Stomach smooth muscle (tissue), 2 donors: ENCODE measurements around the gene INTS1.

Experiments
- H3K27ac ChIP-seq: one replicate; pipeline ENCODE4 v1.7.0; 2013; ENCODE audit warnings: mild to moderate bottlenecking, low read length, inconsistent platforms
- H3K27me3 ChIP-seq, 2 donors: one replicate each; pipeline ENCODE4 v1.7.0; 2013; ENCODE audit warnings: low read length in 2 of 2; ENCODE audit not compliant: insufficient read depth in 2 of 2, control insufficient read depth in 1 of 2
- H3K36me3 ChIP-seq, 2 donors: one replicate each; pipeline ENCODE4 v1.7.0; 2013; ENCODE audit warnings: low read length in 2 of 2; ENCODE audit not compliant: control insufficient read depth in 2 of 2, insufficient read depth in 2 of 2
- H3K4me1 ChIP-seq: one replicate; pipeline ENCODE4 v1.7.0; 2013; ENCODE audit warnings: low read length; ENCODE audit not compliant: control insufficient read depth, insufficient read depth
- H3K4me3 ChIP-seq, 2 donors: one replicate each; pipeline ENCODE4 v1.7.0; 2013; ENCODE audit warnings: low read length in 2 of 2
- H3K9ac ChIP-seq, 2 donors: one replicate each; pipeline ENCODE4 v1.7.0; 2013; ENCODE audit warnings: low read length in 2 of 2, mild to moderate bottlenecking in 1 of 2
- H3K9me3 ChIP-seq, 2 donors: one replicate each; pipeline ENCODE4 v1.7.0; 2013; ENCODE audit warnings: low read length in 2 of 2; ENCODE audit not compliant: control insufficient read depth in 2 of 2
- donor health status: healthy.
- donor health status: Pancreatic carcinoma.

INTS1 gene

DNA sequence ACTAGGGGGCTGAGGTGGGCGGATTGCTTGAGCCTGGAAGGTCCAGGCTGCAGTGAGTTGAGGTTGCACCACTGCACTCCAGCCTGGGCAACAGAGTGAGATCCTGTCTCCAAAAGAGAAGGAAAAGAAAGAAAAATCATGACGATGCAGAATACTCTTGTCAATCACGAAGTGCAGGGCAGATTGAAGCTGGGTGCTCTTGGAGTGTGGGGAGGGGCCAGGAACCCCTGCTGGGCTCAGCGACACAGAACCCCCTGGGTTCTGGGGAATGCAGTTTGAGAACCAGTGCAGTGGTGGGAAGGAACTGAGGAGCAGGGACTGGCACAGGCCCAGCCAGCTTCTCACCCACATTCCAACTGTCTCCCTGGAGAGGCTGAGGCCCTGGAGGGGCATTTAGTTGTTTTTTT is 10.8 kb upstream of the INTS1 start:
- Histone ChIP-seq H3K4me3 (no peak overlapping the region), H3K4me1 (peaks cover 8% of the 10 kb centered on the region), H3K36me3 (no peaks in the 10 kb centered on the region), H3K9me3 (peaks cover 0 to 6% of the 10 kb centered on the region in 2 donors), H3K9ac (no peak overlapping the region), H3K27me3 (peaks cover 2 to 4% of the 10 kb centered on the region in 2 donors), H3K27ac (no peak overlapping the region)

GRCh38 chr7:1514407-1514806 is 10.2 kb upstream of the INTS1 start:
- no peak overlapping the region for H3K9ac ChIP-seq
- H3K4me1 ChIP-seq, result peaks cover 8% of the 10 kb centered on the region
- H3K4me3 ChIP-seq, result no peak overlapping the region
- H3K9me3 ChIP-seq, result peaks cover 0 to 6% of the 10 kb centered on the region in 2 donors
- H3K27ac ChIP-seq, result no peak overlapping the region
- peaks cover 2 to 4% of the 10 kb centered on the region in 2 donors for H3K27me3 ChIP-seq
- no peaks in the 10 kb centered on the region for H3K36me3 ChIP-seq

DNA sequence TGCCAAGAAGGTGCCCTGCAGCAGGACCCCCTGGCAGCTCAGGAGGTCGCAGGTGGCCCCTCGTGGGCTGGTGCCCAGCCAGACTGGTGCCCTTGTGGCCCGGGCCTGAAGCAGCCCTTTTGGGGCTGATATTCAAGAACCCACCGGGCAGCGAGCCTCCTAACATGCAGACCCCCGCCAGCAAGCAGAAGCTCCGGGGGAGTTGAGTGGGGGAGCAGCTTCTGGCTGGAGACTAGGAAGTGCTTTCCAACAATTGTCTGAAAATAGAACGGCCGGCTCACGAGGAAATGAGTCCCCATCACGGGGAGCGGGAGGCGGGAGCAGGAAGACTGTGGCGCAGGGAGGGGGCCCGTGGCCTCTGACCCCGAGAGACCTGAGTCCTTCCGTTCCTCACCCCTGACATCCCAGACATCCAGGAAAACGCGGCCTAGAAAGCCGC is 9.5 kb upstream of the INTS1 start:
- no peaks in the 10 kb centered on the region for H3K36me3 ChIP-seq

DNA sequence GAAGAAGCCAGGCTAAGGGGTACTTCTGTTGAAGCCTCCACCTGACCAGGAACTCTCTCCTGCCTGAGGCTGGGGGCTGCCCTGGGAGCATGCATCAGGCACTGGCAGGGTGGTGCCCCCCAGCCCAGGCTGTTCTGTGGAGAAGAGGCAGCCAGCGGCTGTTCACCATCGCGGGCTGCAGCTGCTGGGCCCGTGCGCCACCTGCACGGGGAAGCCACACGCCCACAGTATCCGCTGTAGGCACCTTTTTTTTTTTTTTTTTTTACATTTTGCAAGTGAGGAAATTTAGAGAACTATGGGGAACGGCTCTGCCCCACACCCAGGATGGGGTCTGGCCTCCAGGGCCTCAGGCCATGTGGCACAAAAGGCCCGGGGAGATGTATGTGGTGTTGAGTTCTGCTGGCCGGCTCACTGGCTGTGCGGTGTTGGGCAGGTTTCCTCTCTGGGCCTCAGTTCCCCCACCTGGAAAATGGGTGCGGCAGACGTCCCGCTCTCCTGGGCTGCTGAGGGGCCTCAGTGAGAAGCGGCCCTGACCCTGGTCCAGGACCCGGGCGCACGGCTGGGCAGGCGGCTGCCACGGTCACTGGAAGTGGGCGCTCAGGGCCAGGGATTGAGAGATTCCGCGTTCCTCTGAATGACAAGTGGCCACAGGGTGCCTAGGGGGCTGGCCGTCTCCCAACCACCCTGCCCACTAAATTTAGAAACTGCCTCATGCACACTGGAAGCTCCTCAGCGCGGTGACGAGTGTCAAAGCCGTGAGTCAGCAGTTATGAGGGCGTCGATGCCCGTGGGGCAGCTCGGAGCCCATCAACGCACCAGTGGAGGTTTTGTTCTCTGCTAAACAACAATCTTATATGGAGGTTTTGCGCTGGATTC is 8.8 kb upstream of the INTS1 start:
- Histone ChIP-seq H3K4me3 (no peak overlapping the region), H3K36me3 (no peaks in the 10 kb centered on the region), H3K4me1 (peaks cover 8% of the 10 kb centered on the region), H3K27me3 (peaks cover 2 to 4% of the 10 kb centered on the region in 2 donors), H3K9me3 (no peaks in the 10 kb centered on the region), H3K27ac (no peak overlapping the region), H3K9ac (no peak overlapping the region)

More for the DNA sequence above, 9.5 kb upstream of the INTS1 start:
- Histone ChIP-seq H3K27me3 (peaks cover 2 to 4% of the 10 kb centered on the region in 2 donors), H3K9me3 (peaks cover 0 to 2% of the 10 kb centered on the region in 2 donors), H3K4me1 (peaks cover 8% of the 10 kb centered on the region), H3K27ac (no peak overlapping the region), H3K4me3 (no peak overlapping the region), H3K9ac (no peak overlapping the region)

DNA sequence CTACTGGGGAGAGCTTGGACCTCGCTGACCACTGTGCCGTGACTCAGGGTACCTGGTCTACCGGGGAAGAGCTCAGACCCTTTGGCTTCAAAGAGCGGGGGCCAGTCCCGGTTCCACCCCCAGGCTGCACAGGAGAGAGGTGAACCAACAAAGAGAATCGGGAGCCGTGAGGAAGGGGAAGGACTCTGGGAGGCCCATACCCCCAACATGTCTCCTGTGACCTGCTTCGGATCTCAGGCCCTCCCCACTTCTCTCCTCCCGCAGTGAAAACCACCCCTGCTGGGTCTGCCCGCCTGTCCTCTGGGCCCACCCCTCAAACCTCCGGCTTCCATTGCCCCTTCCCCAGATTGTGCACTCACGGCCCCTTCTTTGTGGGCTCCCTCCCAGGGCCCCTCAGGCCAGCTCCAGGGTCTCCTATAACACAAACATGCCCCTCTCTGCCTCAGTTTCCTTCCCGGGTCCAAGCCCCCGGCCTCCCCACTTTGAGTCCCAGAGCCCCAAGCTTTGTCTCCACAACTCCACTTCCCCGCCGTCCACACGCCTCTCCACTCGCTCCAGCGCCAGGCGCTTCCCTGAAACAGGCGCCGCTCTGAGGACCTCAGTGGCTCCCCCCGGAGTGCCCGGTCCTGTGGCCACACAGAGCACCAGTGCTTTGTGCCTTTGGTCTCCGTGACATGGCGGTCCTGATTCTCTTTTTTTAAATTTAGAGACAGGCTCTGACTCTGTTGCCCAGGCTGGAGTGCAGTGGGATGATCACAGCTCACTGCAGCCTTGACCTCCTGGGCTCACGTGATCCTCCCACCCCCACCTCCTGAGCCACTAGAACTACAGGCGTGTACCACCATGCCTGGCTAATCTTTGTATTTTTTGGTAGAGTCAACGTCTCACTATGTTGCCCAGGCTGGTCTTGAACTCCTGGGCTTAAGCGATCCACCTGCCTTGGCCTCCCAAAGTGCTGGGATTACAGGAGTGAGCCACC is 7.5 kb upstream of the INTS1 start:
- no peaks in the 10 kb centered on the region for H3K9me3 ChIP-seq
- H3K4me1 ChIP-seq, result peaks cover 8% of the 10 kb centered on the region
- H3K27me3 ChIP-seq, result peaks cover 2 to 4% of the 10 kb centered on the region in 2 donors
- H3K9ac ChIP-seq, result no peak overlapping the region
- H3K27ac ChIP-seq, result no peak overlapping the region
- H3K4me3 ChIP-seq, result no peak overlapping the region
- no peaks in the 10 kb centered on the region for H3K36me3 ChIP-seq

GRCh38 chr7:1510780-1511154 is 6.6 kb upstream of the INTS1 start:
- Histone ChIP-seq H3K9ac (no peak overlapping the region), H3K27me3 (peaks cover 2 to 4% of the 10 kb centered on the region in 2 donors), H3K4me1 (peaks cover 8% of the 10 kb centered on the region), H3K9me3 (no peaks in the 10 kb centered on the region), H3K4me3 (no peak overlapping the region), H3K27ac (no peak overlapping the region), H3K36me3 (no peaks in the 10 kb centered on the region)

DNA sequence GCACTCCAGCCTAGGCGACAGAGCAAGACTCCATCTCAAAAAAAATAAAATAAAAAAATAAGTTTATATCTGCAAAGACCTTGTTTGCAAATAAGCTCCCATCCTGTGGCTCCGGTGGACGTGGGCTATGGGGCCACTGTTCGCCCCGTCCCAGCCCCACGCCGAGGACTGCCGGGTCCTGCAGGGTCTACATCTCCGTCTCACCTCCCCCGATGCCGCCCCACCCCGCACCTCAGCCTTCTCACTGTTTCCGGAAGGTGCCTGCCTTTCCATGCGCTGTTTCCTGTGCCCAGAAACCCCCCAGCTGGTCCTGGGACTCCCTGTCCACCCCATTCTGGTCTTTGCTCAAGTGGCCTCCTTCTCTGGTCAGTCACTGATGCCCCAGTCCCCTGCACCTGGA is 5.0 kb upstream of the INTS1 start:
- Histone ChIP-seq H3K27me3 (peaks cover under 1% of the 10 kb centered on the region in 2 donors), H3K36me3 (no peaks in the 10 kb centered on the region), H3K27ac (no peak overlapping the region), H3K9me3 (no peaks in the 10 kb centered on the region), H3K4me3 (no peak overlapping the region), H3K4me1 (peaks cover 10% of the 10 kb centered on the region), H3K9ac (no peak overlapping the region)

DNA sequence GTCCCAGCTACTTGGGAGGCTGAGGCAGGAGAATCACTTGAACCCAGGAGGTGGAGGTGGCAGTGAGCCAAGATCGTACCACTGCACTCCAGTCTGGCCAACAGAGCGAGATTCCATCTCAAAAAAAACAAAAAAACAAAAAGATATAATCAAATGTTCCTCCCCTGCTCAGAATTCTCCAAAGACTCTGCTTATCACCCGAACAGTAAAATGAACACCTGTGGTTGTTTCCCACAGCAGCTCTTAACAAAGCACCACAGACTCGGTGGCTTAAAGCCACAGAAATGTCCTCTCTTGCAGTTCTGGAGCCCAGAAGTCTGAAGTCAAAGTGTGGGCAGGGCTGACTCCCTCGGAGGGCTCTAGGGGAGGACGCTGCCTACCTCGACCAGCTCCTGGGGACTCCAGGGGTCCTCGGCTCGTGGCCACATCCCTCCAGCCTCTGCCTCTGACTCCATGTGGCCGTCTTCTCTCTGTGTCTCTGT is 4.1 kb upstream of the INTS1 start:
- Histone ChIP-seq H3K27me3 (no peaks in the 10 kb centered on the region), H3K9me3 (no peaks in the 10 kb centered on the region), H3K4me3 (no peak overlapping the region), H3K9ac (no peak overlapping the region), H3K27ac (no peak overlapping the region), H3K36me3 (no peaks in the 10 kb centered on the region), H3K4me1 (peaks cover 11% of the 10 kb centered on the region)

DNA sequence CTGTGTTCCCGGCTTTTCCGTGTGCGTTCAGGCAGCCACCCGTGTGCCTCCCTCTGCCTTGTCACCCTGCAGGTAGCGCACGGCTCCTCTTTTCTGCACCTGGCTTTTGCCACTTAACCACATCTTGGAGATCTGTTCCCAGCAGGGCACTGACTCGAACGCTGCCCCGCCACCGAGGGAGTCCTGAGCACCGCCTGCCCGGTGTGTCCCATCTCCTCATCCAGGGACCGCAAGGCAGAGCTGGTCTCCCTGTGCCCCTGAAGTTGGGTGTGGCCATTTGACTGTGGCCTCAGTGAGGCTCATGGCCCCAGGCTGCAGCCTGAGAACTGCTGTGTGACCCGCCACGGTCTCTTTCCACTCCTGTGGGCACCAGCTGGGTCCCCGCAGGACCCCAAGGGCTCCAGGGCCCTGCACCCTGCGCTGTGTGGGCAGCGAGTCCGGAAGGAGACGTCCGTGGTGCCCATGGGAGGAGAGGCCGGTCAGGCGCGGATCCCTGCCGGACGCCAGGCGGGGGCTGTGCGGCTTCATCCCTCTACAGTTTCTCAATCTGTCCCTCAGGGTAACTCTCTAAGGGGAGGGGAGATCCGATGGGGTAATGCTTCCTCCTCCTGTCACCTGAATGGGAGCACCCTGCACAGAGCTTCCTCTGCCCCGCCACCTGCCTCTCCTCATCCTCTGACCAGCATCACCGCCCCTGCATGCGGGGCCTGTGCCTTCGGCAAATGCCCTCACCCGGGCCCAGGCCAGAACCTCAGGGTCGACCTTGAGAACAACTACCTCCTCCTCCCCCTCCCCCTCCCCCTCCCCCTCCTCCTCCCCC is 1.8 kb upstream of the INTS1 start:
- no peak overlapping the region for H3K9ac ChIP-seq

DNA sequence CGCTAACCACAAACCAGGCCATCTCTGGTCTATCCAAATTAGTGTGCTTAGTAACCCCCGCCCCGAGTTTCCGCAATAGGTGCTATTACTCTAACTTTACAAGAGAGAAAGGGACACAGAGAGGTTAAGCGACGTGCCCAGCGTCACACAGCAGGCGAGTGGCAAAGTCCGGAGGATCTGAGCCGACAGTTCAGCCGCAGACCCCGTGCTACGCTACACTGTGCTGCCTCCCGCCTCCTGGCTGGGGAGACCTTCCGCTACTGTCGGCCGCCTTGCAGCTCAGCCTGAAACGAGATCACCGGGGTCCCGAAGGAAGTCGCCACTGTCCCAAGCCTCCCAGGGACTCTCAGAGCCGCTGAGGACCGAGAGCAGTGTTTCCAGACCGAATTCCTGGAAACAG is 799 bp downstream of the INTS1 start:
- H3K9me3 ChIP-seq, result no peaks in the 10 kb centered on the region
- H3K4me1 ChIP-seq, result peaks cover 20% of the 10 kb centered on the region
- no peak overlapping the region for H3K27ac ChIP-seq
- peaks cover 4 to 21% of the 10 kb centered on the region in 2 donors for H3K36me3 ChIP-seq
- H3K4me3 ChIP-seq, result peak overlapping the region; percentile 94 to 96
- H3K9ac ChIP-seq, result peak overlapping the region; percentile 64 to 72
- no peaks in the 10 kb centered on the region for H3K27me3 ChIP-seq

More for the DNA sequence above, 1.8 kb upstream of the INTS1 start:
- Histone ChIP-seq H3K27ac (no peak overlapping the region), H3K4me1 (peaks cover 20% of the 10 kb centered on the region), H3K9me3 (no peaks in the 10 kb centered on the region), H3K36me3 (peaks cover 4 to 11% of the 10 kb centered on the region in 2 donors), H3K27me3 (no peaks in the 10 kb centered on the region), H3K4me3 (no peak overlapping the region)
